Measurements from ENCODE around the gene ARL15.

Gene ARL15

DNA sequence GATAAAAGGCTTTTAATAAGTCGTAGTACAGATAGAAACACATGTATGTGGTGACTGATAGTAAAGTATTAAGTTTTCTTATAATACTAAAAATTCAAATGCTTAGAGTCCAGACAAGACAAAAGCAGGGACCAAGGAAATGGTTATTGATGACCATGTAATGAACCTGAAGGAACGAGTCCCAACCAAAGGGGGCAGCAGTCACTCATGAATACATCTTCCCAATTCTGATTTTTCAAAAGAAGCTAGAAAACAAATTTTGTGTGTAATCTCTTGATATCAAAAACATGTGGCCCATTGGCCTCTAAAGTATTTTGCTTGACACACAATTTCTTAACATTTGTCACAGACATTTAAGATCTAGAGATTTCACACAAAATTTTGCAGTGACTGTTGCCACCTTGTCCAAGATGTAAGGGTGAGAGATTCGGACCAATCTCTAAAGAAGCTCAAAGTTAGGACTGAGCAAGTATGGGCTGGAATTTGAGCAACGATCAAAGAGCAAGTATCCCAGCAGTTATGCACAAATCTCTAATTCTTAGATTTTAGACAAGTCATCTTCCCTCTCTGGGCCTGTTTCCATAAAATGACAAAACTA is 66.8 kb downstream of the ARL15 start:
- DNase-seq (ENCODE audit: low spot score): peak; percentile 15

DNA sequence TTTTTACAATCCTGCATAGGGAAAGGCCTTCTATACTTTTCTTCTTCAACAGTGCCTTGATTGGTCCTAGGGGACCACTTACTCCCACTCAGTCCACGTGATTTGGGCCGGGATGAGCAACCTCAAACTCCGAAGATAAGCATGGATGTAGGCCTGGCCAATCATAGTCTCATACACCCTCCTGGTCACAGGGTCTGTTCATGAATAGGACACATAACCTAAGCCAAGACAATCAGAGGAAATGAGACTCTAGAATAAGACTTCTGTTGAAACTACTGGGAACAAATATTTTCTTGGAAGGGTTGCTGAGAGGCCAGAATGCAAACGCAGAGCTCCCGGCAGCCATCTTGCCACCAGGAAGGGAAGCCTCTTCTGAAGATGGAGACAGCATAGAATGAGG is 68.1 kb downstream of the ARL15 start:
- no peak for DNase-seq (ENCODE audit: low spot score)

DNA sequence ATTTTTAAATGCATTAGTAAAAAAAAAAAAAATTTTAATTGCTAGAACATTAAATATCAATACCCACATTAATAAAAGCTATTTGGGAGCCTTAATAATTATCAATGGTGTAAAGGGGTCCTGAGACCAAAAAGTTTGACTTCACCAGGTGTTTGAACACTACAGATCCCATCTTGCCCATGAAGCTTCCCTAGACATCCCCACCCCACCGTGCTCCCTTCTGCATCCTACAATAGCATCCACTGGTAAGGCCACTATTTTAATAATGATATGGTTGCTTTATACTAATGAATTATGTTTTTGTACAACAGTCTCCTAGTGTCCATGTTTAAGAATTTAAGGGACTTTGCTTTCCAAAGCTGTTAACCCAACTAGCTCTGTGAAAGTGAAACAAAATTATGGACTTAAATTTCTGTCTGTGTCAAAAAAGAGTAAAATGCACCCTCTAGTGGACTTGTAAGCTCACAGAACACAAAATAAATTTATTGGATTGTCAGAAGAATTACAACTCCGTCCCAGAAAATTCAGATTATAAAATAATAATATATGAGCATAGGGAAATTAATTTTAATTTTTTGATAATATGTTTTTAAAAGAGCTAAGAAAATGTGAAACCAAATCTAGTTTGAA is 76.0 kb downstream of the ARL15 start:
- DNase-seq (ENCODE audit: low spot score): peak; percentile 9

DNA sequence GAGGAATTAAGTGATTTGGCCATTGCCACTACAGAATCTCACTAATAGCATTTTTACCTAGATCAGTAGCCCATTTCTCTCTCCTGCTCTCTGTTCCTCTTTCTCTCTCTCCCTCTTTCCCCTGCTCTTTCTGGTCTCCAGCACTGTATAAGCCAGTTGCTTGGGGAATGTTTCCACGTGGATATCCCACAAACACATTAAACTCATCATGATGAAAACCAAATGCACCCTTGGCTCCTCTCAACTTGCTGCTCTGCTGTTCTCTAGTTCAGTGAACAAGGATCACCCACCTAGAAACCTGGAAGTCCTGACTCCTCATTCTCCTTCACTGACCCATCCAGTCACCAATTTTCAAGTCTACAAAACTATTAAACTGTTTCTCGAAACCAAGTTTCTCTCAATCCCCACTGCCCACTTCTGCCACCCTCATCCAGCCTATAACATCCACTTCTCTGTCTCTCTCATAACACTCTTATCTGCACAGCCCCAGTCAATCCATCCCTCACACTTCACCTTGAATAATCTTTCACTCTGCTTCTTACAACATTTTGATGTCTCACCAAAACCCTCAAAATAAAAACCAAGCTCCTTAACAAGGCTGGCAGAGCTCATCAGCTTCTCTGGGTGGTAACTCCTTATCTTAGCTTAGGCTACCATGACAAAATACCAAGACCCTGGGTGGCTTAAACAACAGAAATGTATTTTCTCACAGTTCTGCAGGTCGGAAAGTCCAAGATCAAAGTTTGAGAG is 79.3 kb downstream of the ARL15 start:
- DNase-seq (ENCODE audit: low spot score): no peak

DNA sequence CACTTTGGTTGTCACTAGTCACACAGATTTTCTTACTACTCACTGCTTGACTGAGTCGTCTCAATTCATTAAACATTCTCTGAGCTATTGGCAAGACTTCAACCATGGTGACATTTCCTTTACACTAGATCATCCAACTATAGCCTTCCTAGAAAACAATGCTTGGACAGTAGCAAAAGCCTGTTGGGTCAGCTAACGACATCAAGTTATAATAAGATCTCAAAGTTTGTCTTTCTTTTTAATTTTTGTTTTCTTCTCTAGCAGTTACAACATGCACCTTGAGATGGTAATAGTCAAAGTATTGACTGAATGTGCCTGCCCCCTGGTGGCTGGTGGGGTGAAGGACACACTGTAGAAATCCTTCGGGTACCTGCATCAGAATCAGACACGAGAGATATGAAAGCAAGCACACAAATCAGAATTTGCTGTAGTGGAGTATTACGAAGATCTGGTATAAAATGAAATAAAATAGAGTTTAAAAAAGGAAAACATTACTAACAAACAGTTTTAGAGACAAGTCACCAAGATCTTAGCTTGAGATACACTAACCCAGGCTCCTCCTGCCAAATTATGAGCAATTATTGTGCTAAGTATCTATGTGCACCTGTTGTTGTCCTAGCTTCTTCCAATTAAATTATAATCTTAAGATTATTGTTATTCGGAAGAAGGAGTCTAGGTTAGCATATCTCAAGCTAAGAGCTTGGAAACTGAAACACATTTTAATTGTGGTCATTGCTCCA is 81.2 kb downstream of the ARL15 start:
- peak; percentile 56 for DNase-seq (ENCODE audit: low spot score)

DNA sequence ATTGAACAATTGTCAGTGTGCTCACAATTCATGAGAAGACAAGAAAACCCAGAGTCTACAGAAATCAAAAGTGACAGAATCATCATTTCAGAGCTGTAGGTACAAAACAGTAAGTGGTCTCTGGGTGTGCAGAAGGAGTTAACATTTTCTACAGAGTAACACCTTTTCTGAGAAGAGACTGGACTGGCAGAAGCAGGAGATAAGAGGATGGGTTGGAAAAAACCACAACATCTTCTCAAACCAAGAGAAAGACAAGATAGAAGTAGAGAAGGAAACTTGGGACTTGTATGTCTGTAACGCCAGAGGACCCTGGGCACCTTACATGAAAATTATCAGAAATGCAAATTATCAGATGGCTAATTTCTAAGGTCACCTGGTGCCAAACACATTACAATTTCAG is 82.6 kb downstream of the ARL15 start:
- no peak for DNase-seq (ENCODE audit: low spot score)

DNA sequence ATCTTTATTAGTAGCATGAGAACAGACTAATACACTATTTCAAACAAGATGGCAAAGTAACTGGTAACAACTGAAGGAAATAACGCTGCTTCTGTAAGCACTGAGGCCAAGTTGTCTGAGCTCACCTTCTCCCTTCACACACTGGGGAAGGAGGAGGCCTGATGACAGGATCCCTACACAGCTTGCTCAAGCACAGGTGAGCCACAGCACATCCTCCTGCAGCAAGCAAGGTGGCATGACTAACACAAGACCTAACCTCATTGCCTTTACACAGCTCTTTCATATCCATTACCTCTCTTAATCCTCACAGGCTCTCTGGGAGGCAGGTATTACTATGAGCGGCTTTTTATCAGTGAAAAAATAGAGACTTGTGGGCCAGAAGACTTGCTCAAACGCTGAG is 83.3 kb downstream of the ARL15 start:
- DNase-seq (ENCODE audit: low spot score): no peak

DNA sequence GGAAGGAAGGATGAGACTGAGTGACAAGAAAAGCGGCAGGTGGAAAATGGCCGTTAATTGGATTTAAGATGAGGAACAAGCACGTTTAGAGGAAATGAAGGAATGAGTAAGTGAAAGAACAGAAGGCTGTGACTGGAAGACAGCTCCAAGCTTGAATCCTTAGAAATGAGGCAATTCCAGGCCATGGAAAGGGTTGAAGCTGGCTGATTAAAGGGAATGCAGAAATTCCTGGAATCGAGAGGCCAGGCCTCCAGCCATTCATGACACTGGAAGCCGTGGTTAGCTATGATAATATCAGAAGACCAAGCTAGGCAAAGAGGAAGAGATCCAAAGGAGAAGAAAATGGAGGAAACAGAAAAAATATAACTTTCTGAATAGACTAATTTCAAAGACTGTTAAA is 84.2 kb downstream of the ARL15 start:
- DNase-seq (ENCODE audit: low spot score): no peak

DNA sequence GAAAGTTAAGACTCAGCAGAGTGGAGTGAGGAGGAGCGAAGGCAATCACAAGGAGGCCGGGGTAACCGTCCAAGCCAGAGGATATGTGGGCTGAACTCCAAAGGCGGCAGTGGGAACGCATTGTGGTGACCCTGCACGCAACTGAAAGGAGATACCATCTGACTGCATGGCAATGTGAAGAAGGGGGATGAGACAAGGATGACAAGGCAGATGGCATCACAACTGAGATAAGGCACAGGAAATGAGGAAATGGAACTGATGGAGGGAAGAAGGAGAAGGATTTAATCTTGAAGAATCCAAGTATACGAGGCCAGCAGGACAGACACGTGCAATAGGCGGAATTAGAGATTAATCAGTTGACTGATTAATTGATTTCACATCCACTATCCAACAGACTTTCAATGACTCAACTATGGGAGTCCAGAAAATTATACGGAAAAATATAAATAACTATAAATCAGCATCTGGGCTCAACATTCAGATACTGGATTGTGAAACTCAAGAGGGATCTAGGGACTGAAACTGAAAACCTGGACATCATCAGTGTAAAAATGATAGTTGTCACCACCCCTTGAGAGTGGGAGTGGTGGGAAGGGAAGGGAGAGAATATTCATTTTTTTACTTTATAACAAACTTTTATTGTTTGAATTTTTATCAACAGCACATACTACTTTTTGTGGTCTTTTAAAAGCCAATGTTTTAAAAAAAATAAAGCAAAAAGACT is 86.1 kb downstream of the ARL15 start:
- DNase-seq (ENCODE audit: low spot score): no peak

DNA sequence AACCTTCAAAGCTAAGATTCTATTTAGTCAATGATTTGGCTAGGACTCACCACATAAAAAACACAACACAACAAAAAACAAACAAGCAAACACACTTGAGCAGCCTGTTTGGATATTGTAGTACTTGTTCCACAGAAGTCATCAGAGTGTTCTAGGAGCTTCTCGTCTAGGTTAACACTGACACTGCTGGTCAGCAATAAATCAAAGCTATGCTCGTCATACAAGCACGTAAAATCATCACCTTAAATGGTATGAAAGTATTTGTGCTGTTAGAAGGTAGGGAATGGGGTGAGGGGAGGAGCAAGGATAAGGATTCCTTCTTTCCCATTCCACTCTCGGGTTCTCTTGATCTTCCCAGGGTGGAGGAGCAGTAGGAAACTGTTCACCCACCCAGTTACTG is 88.0 kb downstream of the ARL15 start:
- DNase-seq (ENCODE audit: low spot score): no peak

DNA sequence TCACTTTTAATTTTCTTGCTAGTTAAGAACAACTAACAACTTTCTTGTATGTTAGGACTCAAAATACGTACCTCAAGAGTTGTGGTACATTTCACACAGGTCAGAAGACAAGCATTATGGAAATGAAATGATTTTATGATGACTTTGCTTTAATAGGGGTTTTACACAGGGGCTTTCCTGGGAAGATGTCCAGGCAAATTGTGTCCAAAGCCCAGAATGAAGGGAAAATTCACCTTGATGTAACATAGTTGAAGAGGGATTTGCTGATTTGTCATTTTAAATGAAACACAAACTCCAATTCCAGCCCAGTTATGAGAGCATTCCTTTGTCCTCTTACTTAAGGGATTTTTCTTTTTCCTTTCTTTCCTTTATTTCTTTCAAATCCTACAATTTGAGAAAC is 89.2 kb downstream of the ARL15 start:
- DNase-seq (ENCODE audit: low spot score): no peak

DNA sequence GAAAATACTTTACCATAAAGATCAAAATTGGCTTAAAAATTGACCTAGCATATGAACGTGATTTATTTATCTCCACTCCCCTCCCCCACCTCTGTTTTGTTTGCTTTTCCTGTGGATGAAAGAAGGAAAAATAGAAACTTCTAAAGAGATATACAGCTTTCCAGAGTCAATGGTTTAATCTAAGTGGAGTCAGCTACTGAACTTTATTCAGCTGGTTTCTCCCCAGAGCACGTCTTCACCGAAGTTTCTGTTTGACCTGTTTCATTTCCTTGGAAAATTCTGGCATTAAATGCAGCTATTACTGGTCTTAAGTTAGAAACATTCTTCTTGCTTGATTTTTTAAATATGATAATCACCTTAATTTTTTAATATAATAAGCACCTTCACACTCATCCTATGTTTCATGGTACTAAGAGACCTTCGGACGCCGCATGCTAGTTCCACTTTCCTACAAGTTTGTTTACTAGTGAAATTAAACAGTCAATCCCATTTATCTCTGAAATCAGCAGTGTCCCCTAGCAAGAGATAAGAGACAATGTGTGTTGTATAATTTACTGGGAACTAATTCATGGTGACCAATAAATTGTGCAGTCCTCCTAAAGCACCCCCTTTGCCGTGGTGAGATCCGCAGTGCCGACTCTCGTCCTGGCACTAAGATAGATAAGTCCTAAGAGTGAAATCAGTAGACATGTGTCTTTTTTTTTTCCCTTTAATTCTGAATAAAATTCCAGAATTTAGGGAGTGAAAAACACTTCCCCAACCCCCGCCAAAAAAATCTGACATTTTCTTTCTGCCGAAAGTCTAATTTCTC is 89.9 kb downstream of the ARL15 start:
- no peak for DNase-seq (ENCODE audit: low spot score)

DNA sequence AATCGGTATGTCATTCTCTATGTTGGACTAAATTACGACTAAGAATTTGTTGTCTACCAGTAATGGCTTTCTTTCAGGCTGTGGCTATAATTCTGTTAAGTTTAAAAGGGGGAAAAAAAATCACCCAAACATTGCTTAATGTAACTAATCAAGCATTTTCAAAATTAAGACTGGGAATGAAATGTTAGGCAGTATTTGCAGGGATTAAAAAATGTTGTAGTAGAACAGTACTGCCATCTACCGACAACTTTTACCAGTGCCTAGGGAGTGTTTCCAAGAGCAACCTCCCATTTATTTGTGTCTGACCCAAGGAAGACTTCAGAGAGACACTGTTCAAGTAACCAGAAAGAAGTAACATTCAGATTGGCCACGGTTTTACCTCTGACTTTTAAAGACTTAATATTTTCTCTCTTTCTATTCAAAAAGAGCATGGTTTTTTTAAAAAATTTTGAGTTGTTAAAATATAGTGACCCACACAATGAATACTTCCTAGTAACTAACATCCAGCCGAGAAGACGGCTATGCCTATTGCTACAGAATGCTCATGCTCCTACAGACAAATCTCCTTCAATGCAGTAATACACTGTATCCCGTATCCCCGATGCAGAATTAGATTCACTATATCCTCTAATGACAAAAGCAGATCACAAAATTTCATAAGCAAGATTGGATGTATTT is 92.4 kb downstream of the ARL15 start:
- peak; percentile 49 for DNase-seq (ENCODE audit: low spot score)

DNA sequence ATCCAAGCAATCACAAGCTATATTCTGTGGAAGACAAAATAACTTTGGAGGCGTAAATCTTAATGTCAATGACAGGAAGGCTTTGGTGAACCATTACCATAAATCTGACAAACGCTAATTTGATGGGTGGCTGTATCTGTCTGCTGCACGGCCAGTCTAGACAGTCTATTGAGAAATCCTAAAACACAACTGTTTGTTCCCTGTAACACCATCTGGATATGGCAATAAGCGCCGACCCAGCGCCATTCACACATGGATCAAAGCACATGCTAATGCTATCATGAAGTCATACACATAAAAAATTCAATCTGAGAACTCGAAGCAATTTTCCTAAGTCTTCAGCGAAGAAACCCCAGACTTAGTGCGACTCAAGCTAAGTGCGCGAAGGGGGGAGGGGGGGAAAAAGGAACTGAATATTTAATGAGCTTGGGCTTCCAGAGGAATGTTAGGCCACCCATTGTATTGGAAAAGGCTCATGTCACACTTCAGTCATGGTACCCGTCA is 95.1 kb downstream of the ARL15 start:
- no peak for DNase-seq (ENCODE audit: low spot score)

DNA sequence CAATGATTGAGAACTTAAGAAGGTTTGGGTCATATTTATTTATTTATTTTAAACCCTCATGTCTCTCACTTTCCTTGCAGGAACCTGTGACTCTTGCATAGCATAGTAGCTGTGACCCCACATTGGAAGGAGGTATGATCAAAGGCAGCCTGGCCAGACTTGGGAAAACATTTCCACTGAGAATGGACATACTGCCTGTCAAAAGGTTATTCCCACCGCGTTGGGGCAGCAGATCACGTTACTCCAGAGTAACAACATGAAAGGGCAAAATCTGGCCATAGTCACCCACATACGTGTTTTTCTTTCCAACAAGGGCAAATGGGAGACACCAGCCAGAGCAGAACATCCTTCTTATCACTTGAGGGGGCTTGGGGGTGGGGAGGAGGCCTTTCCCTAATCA is 95.7 kb downstream of the ARL15 start:
- DNase-seq (ENCODE audit: low spot score): no peak

DNA sequence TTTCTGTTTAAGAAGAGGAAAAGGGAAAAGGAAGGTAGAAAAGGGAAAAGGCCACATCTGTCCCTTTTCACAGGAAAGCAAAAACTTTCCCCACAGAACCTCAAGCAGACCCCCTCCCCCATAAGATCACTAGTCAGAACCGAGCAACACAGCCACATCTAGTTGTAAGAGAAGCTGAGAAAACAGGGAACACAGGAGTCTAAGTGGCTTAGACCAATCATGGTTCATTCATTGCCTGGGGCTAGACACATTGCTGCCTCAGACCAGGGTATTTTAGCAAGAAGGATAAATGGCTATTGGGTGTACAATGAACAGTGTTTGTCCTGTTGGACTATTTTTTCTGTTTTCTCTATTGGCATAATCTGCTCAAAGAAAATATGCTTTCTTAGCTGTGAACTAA is 98.0 kb downstream of the ARL15 start:
- DNase-seq (ENCODE audit: low spot score): no peak

DNA sequence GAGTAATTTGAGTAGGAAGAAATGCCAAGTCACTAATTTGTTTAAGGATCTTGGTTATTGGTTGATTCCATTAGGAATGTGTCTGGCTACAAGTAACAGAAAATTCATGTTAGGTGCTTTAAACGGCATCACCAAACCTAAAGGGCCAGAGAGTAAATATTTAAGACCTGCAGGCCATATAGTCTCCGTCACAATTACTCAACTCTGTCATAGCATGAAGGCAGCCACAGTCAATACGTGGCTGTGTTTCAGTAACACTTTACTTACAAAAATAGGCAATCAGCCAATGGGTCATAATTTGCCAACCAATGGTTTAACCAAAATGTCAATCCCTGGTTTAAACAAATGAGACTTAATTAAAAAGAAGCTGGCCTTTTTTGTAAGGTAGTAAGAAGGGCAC is 98.5 kb downstream of the ARL15 start:
- no peak for DNase-seq (ENCODE audit: low spot score)

DNA sequence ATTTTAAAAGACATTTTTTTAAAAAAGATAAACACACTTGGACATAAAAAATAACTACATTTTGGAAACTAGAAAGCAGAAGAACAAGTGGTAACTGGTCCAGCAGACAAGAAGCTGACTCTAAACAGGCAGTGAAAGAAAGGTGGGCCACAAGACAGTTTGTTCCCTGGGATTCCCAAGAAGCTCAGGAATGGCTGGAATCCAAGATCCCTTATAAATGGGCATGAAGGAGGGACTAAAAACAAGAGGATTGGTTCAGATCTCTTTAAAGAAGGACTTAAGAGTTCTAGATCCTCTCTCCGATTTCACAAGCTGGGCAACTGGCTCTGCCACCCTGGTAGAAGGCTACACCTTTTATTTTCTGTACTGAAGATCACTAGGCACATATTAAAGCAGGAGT is 102.8 kb downstream of the ARL15 start:
- DNase-seq (ENCODE audit: low spot score): no peak

DNA sequence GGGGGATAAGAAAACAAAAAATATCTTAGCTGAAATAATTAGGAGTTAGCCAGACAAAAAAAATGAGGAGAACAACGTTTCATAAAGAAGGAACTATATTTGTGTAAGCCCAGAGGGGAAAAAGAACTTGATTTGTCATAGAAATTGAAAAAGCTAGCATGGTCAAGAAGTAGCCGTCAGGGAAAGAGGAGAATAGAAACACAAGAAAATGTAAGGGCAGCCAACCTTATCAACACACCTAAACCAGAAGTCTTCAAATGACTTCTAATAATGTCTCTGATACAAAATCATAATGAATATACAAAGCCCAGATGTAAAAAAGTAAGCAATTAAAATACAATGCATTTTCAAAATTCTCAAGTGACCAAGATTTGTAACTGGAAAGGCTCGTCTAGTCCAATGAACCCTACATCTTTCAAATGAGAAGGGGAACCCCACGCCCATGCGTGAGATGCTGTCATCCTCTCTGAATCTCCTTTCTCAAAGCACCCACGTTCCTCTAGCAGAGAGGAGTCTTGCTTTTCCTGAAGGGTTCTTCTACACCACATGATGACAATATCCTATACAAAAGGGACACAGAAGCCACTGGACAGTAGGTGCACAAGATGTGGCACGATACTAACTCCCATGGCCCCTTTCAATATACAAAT is 103.7 kb downstream of the ARL15 start:
- DNase-seq (ENCODE audit: low spot score): no peak

DNA sequence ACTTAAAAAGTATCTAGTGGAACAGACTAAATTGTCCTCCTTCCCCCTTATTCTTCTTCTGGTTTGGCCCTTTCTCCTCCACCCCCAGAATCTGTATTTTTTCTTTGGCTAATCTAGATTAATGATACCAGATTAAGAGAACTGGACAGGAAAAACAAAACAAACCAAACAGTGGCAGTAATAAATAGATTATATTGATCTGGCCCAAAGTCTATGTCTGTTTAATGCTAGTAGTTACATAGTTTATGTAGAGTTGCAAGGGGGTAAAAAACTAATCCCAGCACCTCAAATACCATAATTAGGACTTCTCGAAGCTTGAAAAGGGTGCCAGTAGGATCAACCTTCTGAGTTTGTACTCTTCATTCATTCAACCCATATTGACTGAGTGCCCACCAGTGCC is 104.5 kb downstream of the ARL15 start:
- DNase-seq (ENCODE audit: low spot score): no peak
